C4-2B (cell line): ENCODE data around the gene LAGE3.

ENCODE experiments used
- CTCF ChIP-seq: fragments of 450-650 bp; conservative IDR thresholded peaks from 2 replicates; pipeline ENCODE4 v1.5.1; 2017; ENCODE audit warnings: mild to moderate bottlenecking
- ZFX ChIP-seq: fragments of 450-650 bp; IDR thresholded peaks from 2 replicates; pipeline ENCODE4 v1.6.1; 2017

GRCh38 chrX:154435171-154435733, 43.8 kb downstream of the LAGE3 start:
- TF ChIP-seq CTCF (no peak), ZFX (no peak)
